ENCODE data around the gene GSTK1. TPM values are rescaled to one million over a fixed set of nuclear protein-coding genes. Genes with fewer than 3 reads are reported as not detected.

The GSTK1 gene
- total RNA-seq, 6 donors from 2014 or later: 140 to 194 (median 158) TPM

DNA sequence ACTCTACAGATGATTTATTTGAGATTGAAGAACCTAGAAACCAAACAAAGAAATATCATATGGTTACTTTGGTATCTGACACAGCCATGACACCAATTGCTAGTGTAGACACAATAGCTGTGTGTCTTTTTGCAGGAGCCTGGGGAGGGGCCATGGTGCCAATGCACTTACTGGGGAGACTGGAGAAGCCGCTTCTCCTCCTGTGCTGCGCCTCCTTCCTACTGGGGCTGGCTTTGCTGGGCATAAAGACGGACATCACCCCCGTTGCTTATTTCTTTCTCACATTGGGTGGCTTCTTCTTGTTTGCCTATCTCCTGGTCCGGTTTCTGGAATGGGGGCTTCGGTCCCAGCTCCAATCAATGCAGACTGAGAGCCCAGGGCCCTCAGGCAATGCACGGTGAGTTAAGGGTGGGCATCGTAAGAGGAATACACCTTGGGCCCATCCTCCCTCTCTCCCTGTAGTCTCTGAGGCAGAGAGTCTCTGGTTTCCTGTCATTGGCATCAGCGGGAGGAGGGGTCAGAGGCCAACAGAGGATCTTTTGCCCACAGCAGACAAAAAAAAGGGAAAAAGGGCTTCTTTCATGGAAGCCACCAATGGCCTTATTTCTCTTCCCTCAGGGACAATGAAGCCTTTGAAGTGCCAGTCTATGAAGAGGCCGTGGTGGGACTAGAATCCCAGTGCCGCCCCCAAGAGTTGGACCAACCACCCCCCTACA lies 22.7 kb downstream of the GSTK1 start:
- ATAC-seq (ENCODE audit: low FRiP score in 2 of 2) (no peak), DNase-seq (no peak)
- no peaks in the 10 kb centered on the region for H3K27me3 ChIP-seq
- peaks cover 18 to 40% (median 22%) of the 10 kb centered on the region in 4 donors for H3K4me1 ChIP-seq
- H3K27ac ChIP-seq: peak overlapping the region in 3 of 4 donors; percentile 14 to 62 (median 52)
- TF ChIP-seq EP300 (IDR thresholded peaks at IDR 0.05) (no peak), POLR2A (IDR thresholded peaks at IDR 0.05) (no peak), POLR2AphosphoS5 (IDR thresholded peaks at IDR 0.05) (no peak)
- TF ChIP-seq, protein P1, sequence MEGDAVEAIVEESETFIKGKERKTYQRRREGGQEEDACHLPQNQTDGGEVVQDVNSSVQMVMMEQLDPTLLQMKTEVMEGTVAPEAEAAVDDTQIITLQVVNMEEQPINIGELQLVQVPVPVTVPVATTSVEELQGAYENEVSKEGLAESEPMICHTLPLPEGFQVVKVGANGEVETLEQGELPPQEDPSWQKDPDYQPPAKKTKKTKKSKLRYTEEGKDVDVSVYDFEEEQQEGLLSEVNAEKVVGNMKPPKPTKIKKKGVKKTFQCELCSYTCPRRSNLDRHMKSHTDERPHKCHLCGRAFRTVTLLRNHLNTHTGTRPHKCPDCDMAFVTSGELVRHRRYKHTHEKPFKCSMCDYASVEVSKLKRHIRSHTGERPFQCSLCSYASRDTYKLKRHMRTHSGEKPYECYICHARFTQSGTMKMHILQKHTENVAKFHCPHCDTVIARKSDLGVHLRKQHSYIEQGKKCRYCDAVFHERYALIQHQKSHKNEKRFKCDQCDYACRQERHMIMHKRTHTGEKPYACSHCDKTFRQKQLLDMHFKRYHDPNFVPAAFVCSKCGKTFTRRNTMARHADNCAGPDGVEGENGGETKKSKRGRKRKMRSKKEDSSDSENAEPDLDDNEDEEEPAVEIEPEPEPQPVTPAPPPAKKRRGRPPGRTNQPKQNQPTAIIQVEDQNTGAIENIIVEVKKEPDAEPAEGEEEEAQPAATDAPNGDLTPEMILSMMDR (IDR thresholded peaks at IDR 0.05): no peak
- 91 to 95% methylated on average over 11 of the region's 11 CpGs for WGBS, 2 donors
- peak overlapping the region in 3 of 4 donors; percentile 34 to 45 (median 42) for H3K4me3 ChIP-seq
- no peaks in the 10 kb centered on the region for H3K9me3 ChIP-seq
- H3K36me3 ChIP-seq: no peaks in the 10 kb centered on the region

DNA sequence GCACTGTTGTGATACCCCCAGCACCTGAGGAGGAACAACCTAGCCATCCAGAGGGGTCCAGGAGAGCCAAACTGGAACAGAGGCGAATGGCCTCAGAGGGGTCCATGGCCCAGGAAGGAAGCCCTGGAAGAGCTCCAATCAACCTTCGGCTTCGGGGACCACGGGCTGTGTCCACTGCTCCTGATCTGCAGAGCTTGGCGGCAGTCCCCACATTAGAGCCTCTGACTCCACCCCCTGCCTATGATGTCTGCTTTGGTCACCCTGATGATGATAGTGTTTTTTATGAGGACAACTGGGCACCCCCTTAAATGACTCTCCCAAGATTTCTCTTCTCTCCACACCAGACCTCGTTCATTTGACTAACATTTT lies 23.3 kb downstream of the GSTK1 start:
- no peak overlapping the region for H3K27ac ChIP-seq

DNA sequence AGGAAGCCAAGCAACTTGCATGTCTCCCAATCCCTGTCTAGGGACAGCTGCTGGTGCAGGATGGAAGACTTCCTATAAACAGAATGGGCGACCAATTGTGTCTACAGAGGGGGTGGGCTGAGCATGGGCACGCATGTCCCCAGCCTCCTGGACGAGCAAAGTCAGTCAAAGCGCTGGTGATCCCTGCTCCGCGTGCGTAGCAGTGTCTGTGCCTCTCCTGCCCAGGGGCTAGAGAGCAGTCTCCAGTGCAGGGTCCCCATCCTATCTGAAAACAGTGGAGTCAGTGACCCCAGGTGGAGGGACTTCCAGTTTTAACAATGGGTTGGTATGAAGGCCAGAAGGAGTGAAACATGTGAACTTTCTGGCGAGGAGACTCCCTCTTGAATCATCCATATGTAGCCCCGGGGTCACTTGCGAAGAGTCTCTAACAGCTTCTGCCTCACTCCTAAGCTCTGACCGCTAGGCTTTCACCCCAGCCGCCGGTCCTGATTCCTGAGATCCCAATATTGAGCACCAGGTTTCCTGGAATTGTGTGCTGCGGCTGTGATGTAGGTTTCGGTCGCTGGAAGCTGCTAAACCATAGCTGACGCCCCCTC lies 24.2 kb downstream of the GSTK1 start:
- H3K36me3 ChIP-seq: peaks cover 3 to 8% (median 7%) of the 10 kb centered on the region in 4 donors
- H3K27me3 ChIP-seq: no peaks in the 10 kb centered on the region
- H3K27ac ChIP-seq: peak overlapping the region; percentile 10 to 94 (median 84)
- DNase-seq (no peak), ATAC-seq (ENCODE audit: low FRiP score in 2 of 2) (no peak)
- TF ChIP-seq, protein P1 (IDR thresholded peaks at IDR 0.05): no peak
- no peak for TF ChIP-seq EP300 (IDR thresholded peaks at IDR 0.05)
- TF ChIP-seq POLR2A (IDR thresholded peaks at IDR 0.05): peak in 1 of 4 donors; percentile 27
- no peak for TF ChIP-seq POLR2AphosphoS5 (IDR thresholded peaks at IDR 0.05)
- H3K4me3 ChIP-seq: peak overlapping the region; percentile 7 to 98 (median 84)
- no peaks in the 10 kb centered on the region for H3K9me3 ChIP-seq
- WGBS, 2 donors: 76 to 100% methylated on average over 2 to 17 of the region's 17 CpGs
- peaks cover 18 to 40% (median 25%) of the 10 kb centered on the region in 4 donors for H3K4me1 ChIP-seq

More for the DNA sequence above, 23.3 kb downstream of the GSTK1 start:
- no peak overlapping the region for H3K4me3 ChIP-seq
- TF ChIP-seq, protein P1 (IDR thresholded peaks at IDR 0.05): no peak
- TF ChIP-seq EP300 (IDR thresholded peaks at IDR 0.05): no peak
- TF ChIP-seq POLR2AphosphoS5 (IDR thresholded peaks at IDR 0.05): no peak
- TF ChIP-seq POLR2A (IDR thresholded peaks at IDR 0.05): no peak
- no peak for ATAC-seq (ENCODE audit: low FRiP score in 2 of 2)
- H3K9me3 ChIP-seq: no peaks in the 10 kb centered on the region
- peaks cover 18 to 40% (median 25%) of the 10 kb centered on the region in 4 donors for H3K4me1 ChIP-seq
- WGBS, 2 donors: 93 to 95% methylated on average over 6 of the region's 6 CpGs
- no peak for DNase-seq
- H3K36me3 ChIP-seq: no peaks in the 10 kb centered on the region
- H3K27me3 ChIP-seq: no peaks in the 10 kb centered on the region

DNA sequence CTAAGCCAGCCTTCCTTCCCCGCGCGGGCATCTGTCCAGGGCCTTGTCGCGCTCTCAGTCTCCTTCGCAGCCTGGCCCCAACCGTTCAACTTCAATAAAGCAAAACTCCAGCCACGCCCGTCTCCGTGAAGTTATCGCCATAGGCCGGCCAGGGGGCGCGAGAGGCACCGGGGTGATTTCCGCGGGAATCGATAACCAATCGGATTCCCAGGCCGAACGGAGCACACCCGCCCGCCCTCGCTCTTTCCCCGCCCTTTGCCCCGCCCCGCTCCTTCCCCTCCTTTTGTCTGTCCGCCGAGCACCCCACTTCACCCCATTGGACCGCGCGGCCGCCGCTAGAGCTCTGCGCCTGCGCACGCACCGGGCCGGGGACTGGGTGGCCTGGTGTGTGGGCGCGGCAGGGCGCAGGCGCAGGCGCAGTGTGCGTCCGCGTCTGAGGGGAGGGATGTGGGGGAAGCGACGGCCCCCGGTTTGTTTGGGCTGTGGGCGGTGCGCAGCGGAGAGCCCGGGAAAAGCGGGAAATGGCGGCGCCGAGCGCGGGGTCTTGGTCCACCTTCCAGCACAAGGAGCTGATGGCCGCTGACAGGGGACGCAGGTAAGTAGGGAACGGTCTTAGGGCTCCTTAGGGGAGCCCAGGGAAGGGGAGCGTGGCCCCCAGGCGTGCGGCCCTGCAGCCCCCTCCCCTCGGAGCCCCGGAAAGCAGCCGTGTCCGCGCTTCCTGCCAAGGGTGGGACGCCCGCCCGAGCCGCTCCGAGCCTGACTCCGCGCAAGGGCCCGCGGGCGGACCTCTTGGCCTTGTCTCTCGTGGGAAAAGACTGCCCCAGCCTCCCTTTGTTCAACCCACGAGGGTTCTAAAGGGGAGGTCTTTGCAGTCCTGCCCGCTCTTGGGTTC lies 24.9 kb downstream of the GSTK1 start, which contains the start of gene CASP2:
TSS of gene CASP2 (plus strand) at position 417 of the 892 bp plus-strand sequence. CDS start at position 522, 105 bp downstream.
- WGBS, 2 donors: 1 to 5% methylated on average over 22 to 52 of the region's 84 CpGs
- DNase-seq (peak; percentile 98 to 100), ATAC-seq (ENCODE audit: low FRiP score in 2 of 2) (peak; percentile 96 to 98)
- Histone ChIP-seq H3K36me3 (peaks cover 4 to 16% (median 13%) of the 10 kb centered on the region in 4 donors), H3K9me3 (no peaks in the 10 kb centered on the region), H3K4me1 (peaks cover 18 to 40% (median 25%) of the 10 kb centered on the region in 4 donors), H3K4me3 (peak within 1 kb of the TSS; percentile 84 to 98 (median 89)), H3K27me3 (no peaks in the 10 kb centered on the region), H3K27ac (peak within 1 kb of the TSS; percentile 88 to 94 (median 92))
- TF ChIP-seq POLR2A (IDR thresholded peaks at IDR 0.05) (peak in 3 of 4 donors; percentile 56 to 85 (median 60)), POLR2AphosphoS5 (IDR thresholded peaks at IDR 0.05) (peak; percentile 32 to 78), EP300 (IDR thresholded peaks at IDR 0.05) (no peak)
- TF ChIP-seq, protein P1 (IDR thresholded peaks at IDR 0.05): peak; percentile 18 to 46 (median 32)
